Neural progenitor cell (in vitro differentiated cells): ENCODE measurements around the gene MUC6. TPM values are rescaled to one million over a fixed set of nuclear protein-coding genes. Genes with fewer than 3 reads are reported as not detected.

Experiments
- DNase-seq: peaks from one replicate; pipeline ENCODE4 v3.0.0-alpha.2; 2016; ENCODE audit warnings: low spot score
- H2AFZ ChIP-seq: fragments of 200-600 bp; sonication (generic); replicated peaks from 2 replicates; pipeline ENCODE4 v1.6.1; 2016; ENCODE audit warnings: antibody characterized with exemption
- H3F3A ChIP-seq: fragments of 200-600 bp; sonication (generic); 2 replicates; pipeline ENCODE4 v1.6.1; 2016; ENCODE audit warnings: antibody characterized with exemption, low read depth
- H3K27ac ChIP-seq: fragments of 200-600 bp; sonication (generic); 2 replicates; pipeline ENCODE4 v1.5.1; 2016; ENCODE audit warnings: mild to moderate bottlenecking
- H3K27me3 ChIP-seq: fragments of 200-600 bp; sonication (generic); 2 replicates; pipeline ENCODE4 v1.6.1; 2016; ENCODE audit warnings: mild to moderate bottlenecking, moderate library complexity
- H3K36me3 ChIP-seq: fragments of 200-600 bp; sonication (generic); 2 replicates; pipeline ENCODE4 v1.5.1; 2016
- H3K4me1 ChIP-seq: fragments of 200-600 bp; sonication (generic); 2 replicates; pipeline ENCODE4 v1.6.1; 2016; ENCODE audit warnings: mixed run types
- H3K4me2 ChIP-seq: fragments of 200-600 bp; sonication (generic); 2 replicates; pipeline ENCODE4 v1.6.1; 2016
- H3K4me3 ChIP-seq: fragments of 200-600 bp; sonication (generic); 2 replicates; pipeline ENCODE4 v1.5.1; 2016
- H3K79me2 ChIP-seq: fragments of 200-600 bp; sonication (generic); 2 replicates; pipeline ENCODE4 v1.6.1; 2016; ENCODE audit warnings: low read depth
- H3K9ac ChIP-seq: fragments of 200-600 bp; sonication (generic); 2 replicates; pipeline ENCODE4 v1.6.1; 2016
- H3K9me3 ChIP-seq: fragments of 200-600 bp; sonication (generic); 2 replicates; pipeline ENCODE4 v1.5.1; 2016; ENCODE audit warnings: low read depth
- H4K20me1 ChIP-seq: fragments of 200-600 bp; sonication (generic); 2 replicates; pipeline ENCODE4 v1.6.1; 2016; ENCODE audit warnings: low read depth
- H3K27ac Mint-ChIP-seq: 3 replicates; pipeline ENCODE4 v1.8.0; 2021; ENCODE audit warnings: mixed read lengths
- H3K27me3 Mint-ChIP-seq: 2 replicates; pipeline ENCODE4 v1.8.0; 2022; ENCODE audit warnings: low read depth, mild to moderate bottlenecking, inconsistent platforms, moderate library complexity, mixed read lengths; ENCODE audit not compliant: insufficient read depth
- H3K36me3 Mint-ChIP-seq: 3 replicates; pipeline ENCODE4 v1.8.0; 2021; ENCODE audit warnings: mixed read lengths
- H3K4me1 Mint-ChIP-seq: 3 replicates; pipeline ENCODE4 v1.8.0; 2021; ENCODE audit warnings: mixed read lengths
- H3K4me3 Mint-ChIP-seq: 3 replicates; pipeline ENCODE4 v1.8.0; 2021; ENCODE audit warnings: mild to moderate bottlenecking, moderate library complexity, mixed read lengths
- H3K9me3 Mint-ChIP-seq: 3 replicates; pipeline ENCODE4 v1.8.0; 2020; ENCODE audit warnings: mixed read lengths
- EZH2 ChIP-seq: fragments of 200-600 bp; sonication (generic); IDR thresholded peaks from 2 replicates; pipeline ENCODE4 v1.6.1; 2017; ENCODE audit warnings: antibody characterized with exemption, mild to moderate bottlenecking, moderate library complexity
- EZH2phosphoT487 ChIP-seq: fragments of 200-600 bp; sonication (generic); IDR thresholded peaks from 2 replicates; pipeline ENCODE4 v1.6.1; 2017; ENCODE audit warnings: antibody characterized with exemption
- total RNA-seq: library from RNA; depleted of rRNA; stranded (reverse); fragments of >200 nt; gene quantifications from 2 replicates; pipeline ENCODE4 v1.2.3, GENCODE V29; 2015; ENCODE audit warnings: low replicate concordance
- TF ChIP-seq, protein P1 (sequence below): fragments of 200-600 bp; sonication (generic); IDR thresholded peaks from 2 replicates; pipeline ENCODE4 v1.5.1; 2017; ENCODE audit warnings: antibody characterized with exemption, mild to moderate bottlenecking

Gene MUC6
- total RNA-seq, 1 donor from 2014 or later = not detected

DNA sequence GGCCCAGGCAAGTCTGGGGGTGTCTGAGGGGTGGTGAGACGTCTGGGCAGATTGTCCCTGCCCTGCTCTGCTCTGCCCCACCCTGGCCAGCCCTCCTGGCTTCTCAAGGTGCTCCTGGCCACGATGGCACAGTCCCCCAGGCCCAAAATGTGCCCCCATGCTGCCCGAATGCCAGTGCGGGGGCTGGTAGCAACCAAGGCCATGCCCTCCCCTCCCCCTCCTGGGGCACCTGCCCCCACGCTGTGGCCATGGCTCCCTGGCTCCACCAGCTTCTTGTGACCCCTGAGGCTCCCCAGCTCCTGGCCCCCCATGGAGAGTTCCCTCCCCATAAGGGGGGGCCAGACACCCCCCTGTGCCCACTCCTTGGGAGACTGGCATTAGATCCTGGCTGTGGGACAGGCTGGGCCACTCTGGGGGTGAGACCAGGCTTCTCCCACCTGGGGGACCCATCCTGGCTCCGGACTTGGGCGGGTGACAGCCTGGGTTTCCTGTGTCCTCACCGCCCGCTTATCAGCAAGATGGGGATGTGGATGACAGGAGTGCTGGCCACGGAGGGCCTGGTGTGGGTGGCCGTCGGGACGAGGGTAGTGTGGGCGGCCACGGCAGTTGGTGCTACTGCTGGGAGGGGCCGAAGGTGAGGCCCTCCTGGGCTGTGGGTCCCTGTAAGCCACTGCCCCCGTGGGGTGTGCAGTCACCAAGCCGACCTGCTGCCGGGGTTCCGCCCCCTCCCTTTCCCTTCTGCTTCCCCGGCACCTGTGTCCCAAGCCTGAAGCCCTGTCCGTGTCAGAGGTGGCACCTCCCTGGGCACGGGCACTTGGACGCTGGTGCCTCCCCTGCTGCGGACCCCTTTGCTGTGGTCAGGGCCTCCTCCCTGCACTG lies 15.9 kb upstream of the MUC6 start:
- no peaks in the 10 kb centered on the region for H3K79me2 ChIP-seq
- no peak overlapping the region for H3K4me2 ChIP-seq
- H3K36me3 Mint-ChIP-seq = no peaks in the 10 kb centered on the region
- H3K36me3 ChIP-seq = no peaks in the 10 kb centered on the region
- H3K27ac Mint-ChIP-seq = no peak overlapping the region
- H2AFZ ChIP-seq = no peak overlapping the region
- no peak overlapping the region for H3K9ac ChIP-seq
- no peaks in the 10 kb centered on the region for H4K20me1 ChIP-seq
- TF ChIP-seq, protein P1, sequence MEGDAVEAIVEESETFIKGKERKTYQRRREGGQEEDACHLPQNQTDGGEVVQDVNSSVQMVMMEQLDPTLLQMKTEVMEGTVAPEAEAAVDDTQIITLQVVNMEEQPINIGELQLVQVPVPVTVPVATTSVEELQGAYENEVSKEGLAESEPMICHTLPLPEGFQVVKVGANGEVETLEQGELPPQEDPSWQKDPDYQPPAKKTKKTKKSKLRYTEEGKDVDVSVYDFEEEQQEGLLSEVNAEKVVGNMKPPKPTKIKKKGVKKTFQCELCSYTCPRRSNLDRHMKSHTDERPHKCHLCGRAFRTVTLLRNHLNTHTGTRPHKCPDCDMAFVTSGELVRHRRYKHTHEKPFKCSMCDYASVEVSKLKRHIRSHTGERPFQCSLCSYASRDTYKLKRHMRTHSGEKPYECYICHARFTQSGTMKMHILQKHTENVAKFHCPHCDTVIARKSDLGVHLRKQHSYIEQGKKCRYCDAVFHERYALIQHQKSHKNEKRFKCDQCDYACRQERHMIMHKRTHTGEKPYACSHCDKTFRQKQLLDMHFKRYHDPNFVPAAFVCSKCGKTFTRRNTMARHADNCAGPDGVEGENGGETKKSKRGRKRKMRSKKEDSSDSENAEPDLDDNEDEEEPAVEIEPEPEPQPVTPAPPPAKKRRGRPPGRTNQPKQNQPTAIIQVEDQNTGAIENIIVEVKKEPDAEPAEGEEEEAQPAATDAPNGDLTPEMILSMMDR = no peak
- TF ChIP-seq EZH2 (no peak), EZH2phosphoT487 (no peak)
- no peaks in the 10 kb centered on the region for H3K9me3 ChIP-seq
- DNase-seq = no peak
- no peak overlapping the region for H3K27ac ChIP-seq
- H3F3A ChIP-seq = no peaks in the 10 kb centered on the region
- no peaks in the 10 kb centered on the region for H3K27me3 ChIP-seq
- H3K4me1 ChIP-seq = peaks cover 8% of the 10 kb centered on the region
- H3K4me1 Mint-ChIP-seq = no peaks in the 10 kb centered on the region
- H3K4me3 ChIP-seq = no peak overlapping the region
- no peaks in the 10 kb centered on the region for H3K9me3 Mint-ChIP-seq
- no peak overlapping the region for H3K4me3 Mint-ChIP-seq
- H3K27me3 Mint-ChIP-seq = peaks cover 7% of the 10 kb centered on the region

DNA sequence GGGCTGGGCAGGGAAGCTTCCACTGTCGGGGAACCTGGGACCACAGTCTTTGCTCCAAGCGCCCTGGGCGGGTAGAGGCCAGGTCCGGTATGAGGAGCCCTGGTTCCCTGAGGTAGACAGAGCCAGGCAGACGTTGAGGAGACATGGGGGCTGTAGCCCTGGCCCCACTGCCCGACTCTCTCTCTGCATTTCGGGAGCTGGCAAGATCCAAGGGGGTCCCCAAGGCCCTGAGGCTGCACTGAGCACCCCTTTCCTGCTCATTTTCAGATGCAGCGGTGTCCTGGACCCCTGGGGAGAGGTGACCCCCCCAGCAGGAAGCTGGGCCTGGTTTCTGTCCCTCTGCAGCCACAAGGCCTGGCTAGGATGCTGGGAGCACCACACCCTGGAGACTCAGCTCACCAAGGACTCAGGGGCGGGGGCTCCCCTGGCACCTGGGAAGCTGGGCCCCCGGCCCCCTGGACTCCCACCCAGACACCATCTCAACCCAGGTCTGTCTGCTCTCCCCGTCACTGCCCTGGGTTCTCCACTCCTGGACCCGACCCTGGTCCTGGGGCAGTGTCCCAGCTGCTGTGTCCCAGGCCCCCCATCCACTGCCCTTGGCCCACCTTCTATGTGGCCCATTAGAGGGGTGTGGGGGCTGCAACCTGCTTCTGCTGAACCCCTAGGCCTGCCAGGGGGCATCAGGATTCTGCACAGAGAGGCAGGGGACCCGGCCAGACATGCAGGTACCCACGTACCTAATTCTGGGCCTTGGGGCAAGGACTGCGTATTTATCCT lies 15.0 kb upstream of the MUC6 start:
- peaks cover 7% of the 10 kb centered on the region for H3K27me3 Mint-ChIP-seq
- no peak overlapping the region for H3K4me3 ChIP-seq
- no peaks in the 10 kb centered on the region for H3K27me3 ChIP-seq
- no peaks in the 10 kb centered on the region for H3K9me3 Mint-ChIP-seq
- H3K36me3 ChIP-seq = no peaks in the 10 kb centered on the region
- no peak overlapping the region for H3K27ac Mint-ChIP-seq
- H4K20me1 ChIP-seq = no peaks in the 10 kb centered on the region
- no peak overlapping the region for H3K9ac ChIP-seq
- no peak overlapping the region for H2AFZ ChIP-seq
- H3K9me3 ChIP-seq = no peaks in the 10 kb centered on the region
- no peaks in the 10 kb centered on the region for H3K4me1 Mint-ChIP-seq
- H3K4me1 ChIP-seq = peaks cover 8% of the 10 kb centered on the region
- no peak overlapping the region for H3K27ac ChIP-seq
- H3F3A ChIP-seq = no peaks in the 10 kb centered on the region
- H3K4me2 ChIP-seq = no peak overlapping the region
- DNase-seq = no peak
- no peaks in the 10 kb centered on the region for H3K36me3 Mint-ChIP-seq
- H3K4me3 Mint-ChIP-seq = no peak overlapping the region
- H3K79me2 ChIP-seq = no peaks in the 10 kb centered on the region
- TF ChIP-seq, protein P1 = no peak
- no peak for TF ChIP-seq EZH2phosphoT487
- TF ChIP-seq EZH2 = no peak

DNA sequence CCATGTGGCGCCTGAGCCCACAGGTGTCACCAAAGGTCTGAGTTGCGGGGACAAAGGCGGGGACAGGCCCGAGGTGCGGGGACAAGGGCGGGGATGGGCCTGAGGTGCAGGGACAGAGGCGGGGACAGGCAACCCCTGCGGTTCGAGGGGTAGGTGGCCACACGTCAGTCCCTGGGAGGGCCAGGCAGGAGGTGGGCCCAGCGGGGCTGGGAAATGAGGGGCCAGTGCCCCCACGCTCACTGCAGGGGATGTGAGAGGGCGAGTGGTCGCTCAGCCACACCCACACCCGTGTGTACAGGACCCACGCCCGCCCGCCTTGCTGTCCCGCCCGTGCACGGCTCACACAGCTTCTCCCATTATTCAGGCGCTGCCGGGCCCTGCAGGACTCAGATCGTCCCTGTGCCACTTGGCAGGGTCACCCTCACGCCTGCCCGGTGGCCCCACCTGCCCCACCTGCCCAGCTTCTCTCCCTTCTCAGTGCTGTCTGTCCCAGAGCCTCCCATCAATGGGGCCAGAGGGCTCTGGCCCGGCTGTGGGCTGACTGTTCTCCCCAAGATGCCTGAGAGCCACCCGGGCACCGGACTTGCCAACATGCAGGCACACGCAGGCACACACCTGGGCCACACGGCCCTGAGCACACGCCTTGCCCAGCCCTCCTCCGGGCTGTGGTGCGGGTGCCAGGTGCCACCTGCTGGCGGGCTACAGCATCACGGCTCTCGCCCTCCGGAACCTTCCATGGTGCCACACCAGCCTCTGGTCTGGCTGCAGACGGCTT lies 14.2 kb upstream of the MUC6 start:
- Histone ChIP-seq H2AFZ (no peak overlapping the region), H3K27ac (no peak overlapping the region)
- peaks cover 5% of the 10 kb centered on the region for H3K27me3 Mint-ChIP-seq

More for the DNA sequence above, 14.2 kb upstream of the MUC6 start:
- Histone ChIP-seq H3K4me2 (no peak overlapping the region), H3K4me3 (no peak overlapping the region), H3K4me1 (peaks cover 8% of the 10 kb centered on the region), H4K20me1 (no peaks in the 10 kb centered on the region), H3K79me2 (no peaks in the 10 kb centered on the region), H3K9ac (no peak overlapping the region), H3K27me3 (no peaks in the 10 kb centered on the region), H3K9me3 (no peaks in the 10 kb centered on the region), H3F3A (no peaks in the 10 kb centered on the region), H3K36me3 (no peaks in the 10 kb centered on the region)
- Mint-ChIP-seq H3K36me3 (no peaks in the 10 kb centered on the region), H3K9me3 (no peaks in the 10 kb centered on the region), H3K4me3 (no peak overlapping the region), H3K4me1 (no peaks in the 10 kb centered on the region), H3K27ac (no peak overlapping the region)
- TF ChIP-seq, protein P1 = peak; percentile 88
- no peak for TF ChIP-seq EZH2phosphoT487
- TF ChIP-seq EZH2 = no peak
- DNase-seq = peak; percentile 80
